HG03571 (cell line): Measurements from ENCODE around the gene KCNJ5.
A peak's percentile ranks its signal among the peaks of the same experiment; 100 is the strongest.

Experiments
- ATAC-seq: cut with Tn5 transposase; IDR thresholded peaks from one replicate; pipeline ENCODE4 v1.9.1; 2021; ENCODE audit not compliant: unreplicated experiment

KCNJ5 gene

GRCh38 chr11:128946648-128947047 is 55.5 kb downstream of the KCNJ5 start:
- ATAC-seq: no peak

GRCh38 chr11:128947773-128948172 is 56.6 kb downstream of the KCNJ5 start:
- no peak for ATAC-seq

GRCh38 chr11:128948583-128948982 is 57.4 kb downstream of the KCNJ5 start:
- no peak for ATAC-seq

GRCh38 chr11:128949791-128950454 is 58.8 kb downstream of the KCNJ5 start:
- ATAC-seq: no peak

GRCh38 chr11:128953151-128953550 is 62.0 kb downstream of the KCNJ5 start:
- ATAC-seq: no peak

- ATAC-seq: no peak
Measured at GRCh38 chr11:128955636-128956035, 64.5 kb downstream of the KCNJ5 start.

GRCh38 chr11:128956401-128957201 is 65.4 kb downstream of the KCNJ5 start:
- ATAC-seq: peak; percentile 66

- ATAC-seq: no peak
Measured at GRCh38 chr11:128957202-128957482, 66.0 kb downstream of the KCNJ5 start.

- ATAC-seq: no peak
Measured at GRCh38 chr11:128961645-128962044, 70.5 kb downstream of the KCNJ5 start.

- no peak for ATAC-seq
Measured at GRCh38 chr11:128962896-128963295, 71.7 kb downstream of the KCNJ5 start.

- no peak for ATAC-seq
Measured at GRCh38 chr11:128963744-128964325, 72.7 kb downstream of the KCNJ5 start.

GRCh38 chr11:128964463-128964930 is 73.3 kb downstream of the KCNJ5 start:
- no peak for ATAC-seq

- ATAC-seq: peak; percentile 92
Measured at GRCh38 chr11:128965485-128965884, 74.3 kb downstream of the KCNJ5 start.

GRCh38 chr11:128967578-128967977 is 76.4 kb downstream of the KCNJ5 start:
- no peak for ATAC-seq

- ATAC-seq: no peak
Measured at GRCh38 chr11:128968916-128969315, 77.8 kb downstream of the KCNJ5 start.
